ENCODE measurements around the gene GPX4.
"Not testable (repeated sequence)": the region's sequence is repeated elsewhere in the genome, so short reads cannot be mapped to it uniquely, and the experiment has no call there.

Gene GPX4

DNA sequence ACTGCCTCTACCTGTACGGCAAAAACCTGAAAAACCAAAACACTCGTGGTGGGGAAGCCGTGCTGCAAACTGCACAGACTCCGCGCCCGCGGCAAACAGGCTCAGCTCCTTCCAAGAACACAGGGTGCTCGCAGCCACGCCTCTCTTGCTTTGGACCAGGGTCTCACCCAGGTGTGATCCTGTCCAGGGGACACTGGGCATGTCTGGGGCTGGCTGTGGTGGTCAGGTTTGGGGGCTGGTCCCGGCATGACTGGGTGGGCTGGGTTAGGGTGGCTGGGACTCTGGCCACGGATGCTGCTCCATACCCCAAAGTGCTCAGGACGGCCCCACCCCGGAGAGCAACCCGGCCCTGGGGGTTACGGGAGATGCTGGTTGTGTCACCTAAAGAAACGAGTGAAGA lies 13.9 kb downstream of the GPX4 start:
- DNase-seq: no peak

- no peak for DNase-seq
These were observed 15.2 kb downstream of the GPX4 start for GRCh38 chr19:1118999-1119398.

GRCh38 chr19:1119475-1120217 lies 15.9 kb downstream of the GPX4 start:
- no peak for DNase-seq

DNA sequence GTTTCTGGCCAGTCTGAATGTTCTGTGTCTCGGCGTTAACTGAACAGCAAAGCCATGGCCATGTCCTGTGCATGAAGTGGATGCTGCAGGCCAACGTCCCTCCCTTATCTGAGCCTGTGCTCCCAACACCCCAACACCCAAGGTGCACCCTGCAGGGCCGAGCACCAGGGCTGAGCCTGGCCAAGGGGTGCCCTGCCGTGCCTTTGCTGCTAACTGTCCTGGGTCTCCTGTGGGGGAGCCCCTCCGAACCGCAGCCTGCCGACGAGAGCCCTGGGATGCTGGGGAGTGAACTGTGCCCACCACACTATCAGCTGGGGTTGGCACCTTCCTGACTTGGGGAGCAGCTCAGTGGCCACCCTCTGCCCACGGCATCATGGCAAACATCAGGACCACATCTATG lies 17.6 kb downstream of the GPX4 start:
- DNase-seq: no peak

GRCh38 chr19:1122021-1122971 lies 18.5 kb downstream of the GPX4 start:
- no peak for DNase-seq

- no peak for DNase-seq
These were observed 19.2 kb downstream of the GPX4 start for GRCh38 chr19:1122972-1123363.

- DNase-seq: no peak
These were observed 19.6 kb downstream of the GPX4 start for GRCh38 chr19:1123381-1123780.

GRCh38 chr19:1123885-1124677 lies 20.3 kb downstream of the GPX4 start:
- DNase-seq: no peak

GRCh38 chr19:1125601-1126467 lies 22.0 kb downstream of the GPX4 start:
- DNase-seq: no peak

GRCh38 chr19:1126984-1127760 lies 23.4 kb downstream of the GPX4 start:
- no peak for DNase-seq

DNA sequence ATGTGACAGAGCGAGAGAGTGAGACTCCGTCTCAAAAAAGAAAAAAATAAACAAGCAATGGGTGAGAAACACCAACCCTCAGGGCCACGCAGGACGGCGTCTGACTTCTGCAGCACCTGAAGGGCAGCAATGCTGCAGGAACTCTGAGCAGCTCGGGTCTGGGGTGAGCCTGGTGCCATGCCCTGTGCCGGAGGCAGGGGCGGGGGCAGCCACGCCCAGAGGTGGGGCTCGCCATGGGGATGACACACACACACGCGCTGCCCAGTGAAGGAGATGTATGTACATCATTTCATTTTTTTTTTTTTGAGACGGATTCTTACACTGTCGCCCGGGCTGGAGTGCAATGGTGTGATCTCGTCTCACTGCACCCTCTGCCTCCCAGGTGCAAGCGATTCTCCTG lies 24.3 kb downstream of the GPX4 start:
- no peak for DNase-seq

DNA sequence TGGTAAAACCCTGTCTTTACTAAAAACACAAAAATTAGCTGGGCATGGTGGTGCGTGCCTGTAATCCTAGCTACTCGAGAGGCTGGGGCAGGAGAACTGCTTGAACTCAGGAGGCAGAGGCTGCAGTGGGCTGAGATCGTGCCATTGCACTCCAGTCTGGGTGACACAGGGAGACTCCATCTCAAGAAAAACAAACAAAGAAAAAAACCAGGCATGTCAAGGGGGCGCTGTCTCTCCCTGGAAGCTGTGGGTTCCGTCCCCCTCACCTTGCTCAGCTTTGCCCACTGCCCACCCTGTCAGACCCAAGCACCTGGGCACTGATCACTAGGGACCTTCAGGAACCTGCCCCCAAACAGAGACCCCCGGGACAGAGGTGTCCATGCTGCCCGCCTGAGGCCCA lies 25.3 kb downstream of the GPX4 start:
- not testable (repeated sequence) for DNase-seq

DNA sequence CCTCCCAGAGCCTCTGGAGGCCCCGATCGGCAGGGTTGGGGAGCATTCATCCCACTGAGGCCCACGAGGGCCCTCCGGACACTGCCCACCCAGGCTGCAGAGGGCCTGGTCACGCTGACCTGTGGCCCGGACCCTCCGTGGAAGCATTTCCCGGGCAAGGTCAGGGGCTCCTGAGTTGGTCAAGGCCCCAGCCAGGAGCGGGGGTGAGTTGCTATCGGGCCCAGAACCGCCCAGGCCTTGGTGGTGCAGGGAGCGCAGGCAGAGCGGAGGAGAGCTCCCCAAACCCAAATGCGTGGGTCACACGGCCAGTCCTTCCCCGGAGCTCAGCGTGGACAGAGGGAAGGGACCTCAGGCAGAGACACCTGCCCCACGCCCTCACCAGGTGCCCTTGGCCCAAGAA lies 25.7 kb downstream of the GPX4 start:
- no peak for DNase-seq

DNA sequence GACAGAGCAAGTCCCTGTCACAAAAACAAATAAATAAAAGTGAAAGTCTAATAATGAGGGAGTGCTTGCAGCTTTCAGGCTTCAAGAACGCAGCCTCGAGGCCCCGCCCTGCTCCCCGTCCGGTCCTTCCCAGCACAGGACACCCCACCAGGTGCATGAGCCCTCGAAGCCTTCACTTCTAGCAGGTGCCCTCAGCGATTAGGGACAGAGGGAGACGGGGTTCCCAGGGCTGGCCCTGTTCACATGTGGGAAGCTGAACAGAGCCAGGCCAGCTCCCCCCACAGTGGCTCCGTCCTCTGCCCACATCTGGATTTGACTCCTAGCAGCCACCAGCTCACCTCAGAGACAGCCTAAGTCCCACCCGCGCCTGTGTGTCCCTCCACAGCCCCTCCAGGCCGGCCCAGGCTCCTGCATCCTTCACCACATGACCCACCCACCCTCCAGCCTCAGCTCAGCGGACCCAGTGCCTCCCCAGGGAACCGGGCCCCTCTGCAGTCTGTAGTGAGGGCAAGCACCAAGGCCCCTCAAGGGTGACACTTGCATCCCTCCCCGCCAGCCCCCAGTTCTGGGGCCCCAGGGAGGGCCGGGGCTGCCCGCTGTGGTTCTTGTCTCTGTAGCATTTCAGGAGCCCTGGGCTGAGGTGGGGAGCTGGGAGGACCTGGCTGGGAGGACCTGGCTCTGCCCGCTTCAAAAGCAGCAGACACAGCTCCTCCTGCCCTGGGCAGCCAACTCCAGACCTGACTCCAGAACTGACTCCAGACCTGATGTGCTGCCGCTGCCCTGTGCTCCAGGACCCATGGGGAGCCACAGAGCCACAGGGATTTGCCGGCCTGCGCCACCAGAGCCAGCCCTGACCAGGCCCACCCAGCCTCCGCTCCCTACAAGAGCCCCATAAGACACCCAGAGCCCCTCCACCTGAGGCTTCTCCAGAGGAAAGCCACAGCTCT lies 27.2 kb downstream of the GPX4 start:
- no peak for DNase-seq

- peak; percentile 1 for DNase-seq
These were observed 28.1 kb downstream of the GPX4 start for GRCh38 chr19:1131718-1132551.

GRCh38 chr19:1132552-1133383 lies 29.0 kb downstream of the GPX4 start:
- DNase-seq: no peak

- DNase-seq: no peak
These were observed 29.7 kb downstream of the GPX4 start for GRCh38 chr19:1133471-1133929.

- DNase-seq: no peak
These were observed 30.6 kb downstream of the GPX4 start for GRCh38 chr19:1134431-1134830.
